Fibroblast of villous mesenchyme (primary cell): Measurements from ENCODE around the gene PSENEN. TPM values are rescaled to one million over a fixed set of nuclear protein-coding genes. Genes with fewer than 3 reads are reported as not detected.

Experiments used
- DNase-seq: peaks from one replicate; pipeline ENCODE4 v3.0.0-alpha.2; 2010; ENCODE audit warnings: low read depth
- H3K4me3 ChIP-seq: 2 replicates; pipeline ENCODE4 v1.5.1; 2011; ENCODE audit warnings: low read depth, mild to moderate bottlenecking, low read length
- total RNA-seq: library from RNA; depleted of rRNA; stranded (reverse); fragments of >200 nt; gene quantifications from 2 replicates; pipeline ENCODE4 v1.2.3, GENCODE V29; 2012
- TF ChIP-seq, protein P1 (sequence below): IDR thresholded peaks from 2 replicates; pipeline ENCODE4 v1.5.1; 2012; ENCODE audit warnings: low read depth, mild to moderate bottlenecking, low read length; ENCODE audit not compliant: insufficient read depth

PSENEN gene
- total RNA-seq, 1 donor, result 14.7 TPM

DNA sequence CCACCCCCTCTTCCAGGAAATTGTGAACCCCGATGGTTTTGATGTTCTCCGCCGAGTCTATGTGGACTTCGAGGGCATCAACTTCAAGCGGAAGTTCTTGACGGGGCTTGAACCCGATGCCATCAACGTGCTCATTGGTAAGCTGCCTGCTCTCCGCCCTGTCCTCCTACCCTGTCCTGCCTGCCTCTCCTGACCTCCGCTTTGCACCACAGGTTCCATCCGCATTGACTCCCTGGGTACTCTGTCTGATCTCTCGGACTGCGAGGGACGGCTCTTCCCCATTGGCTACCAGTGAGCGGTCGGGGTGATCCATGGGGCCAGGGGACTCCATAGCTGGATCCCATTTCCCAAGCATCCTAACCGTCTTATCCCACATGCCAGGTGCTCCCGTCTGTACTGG lies 15.1 kb upstream of the PSENEN start:
- TF ChIP-seq, protein P1, sequence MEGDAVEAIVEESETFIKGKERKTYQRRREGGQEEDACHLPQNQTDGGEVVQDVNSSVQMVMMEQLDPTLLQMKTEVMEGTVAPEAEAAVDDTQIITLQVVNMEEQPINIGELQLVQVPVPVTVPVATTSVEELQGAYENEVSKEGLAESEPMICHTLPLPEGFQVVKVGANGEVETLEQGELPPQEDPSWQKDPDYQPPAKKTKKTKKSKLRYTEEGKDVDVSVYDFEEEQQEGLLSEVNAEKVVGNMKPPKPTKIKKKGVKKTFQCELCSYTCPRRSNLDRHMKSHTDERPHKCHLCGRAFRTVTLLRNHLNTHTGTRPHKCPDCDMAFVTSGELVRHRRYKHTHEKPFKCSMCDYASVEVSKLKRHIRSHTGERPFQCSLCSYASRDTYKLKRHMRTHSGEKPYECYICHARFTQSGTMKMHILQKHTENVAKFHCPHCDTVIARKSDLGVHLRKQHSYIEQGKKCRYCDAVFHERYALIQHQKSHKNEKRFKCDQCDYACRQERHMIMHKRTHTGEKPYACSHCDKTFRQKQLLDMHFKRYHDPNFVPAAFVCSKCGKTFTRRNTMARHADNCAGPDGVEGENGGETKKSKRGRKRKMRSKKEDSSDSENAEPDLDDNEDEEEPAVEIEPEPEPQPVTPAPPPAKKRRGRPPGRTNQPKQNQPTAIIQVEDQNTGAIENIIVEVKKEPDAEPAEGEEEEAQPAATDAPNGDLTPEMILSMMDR, result no peak
- no peak overlapping the region for H3K4me3 ChIP-seq
- no peak for DNase-seq

DNA sequence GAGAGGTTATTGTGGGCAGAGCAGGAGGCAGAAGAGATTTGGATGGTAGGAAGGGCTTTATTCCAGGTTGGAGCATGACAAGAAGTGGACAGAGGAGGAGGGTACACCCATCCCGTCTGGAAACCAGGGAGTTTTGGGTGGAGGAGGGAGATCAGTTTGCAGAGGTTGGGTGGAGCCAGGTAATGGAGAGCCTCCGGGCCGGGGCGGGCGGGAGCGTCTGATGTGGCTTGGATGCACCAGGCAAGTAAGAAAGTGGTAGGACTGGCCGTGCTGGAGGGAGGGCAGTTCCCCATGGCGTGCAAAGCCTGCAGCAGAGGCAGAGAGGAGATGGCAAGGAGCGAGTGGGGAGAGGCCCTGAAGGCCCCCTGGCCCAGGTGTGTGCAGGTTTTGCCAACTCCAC lies 14.1 kb upstream of the PSENEN start:
- no peak for DNase-seq
- no peak overlapping the region for H3K4me3 ChIP-seq
- TF ChIP-seq, protein P1, result no peak

DNA sequence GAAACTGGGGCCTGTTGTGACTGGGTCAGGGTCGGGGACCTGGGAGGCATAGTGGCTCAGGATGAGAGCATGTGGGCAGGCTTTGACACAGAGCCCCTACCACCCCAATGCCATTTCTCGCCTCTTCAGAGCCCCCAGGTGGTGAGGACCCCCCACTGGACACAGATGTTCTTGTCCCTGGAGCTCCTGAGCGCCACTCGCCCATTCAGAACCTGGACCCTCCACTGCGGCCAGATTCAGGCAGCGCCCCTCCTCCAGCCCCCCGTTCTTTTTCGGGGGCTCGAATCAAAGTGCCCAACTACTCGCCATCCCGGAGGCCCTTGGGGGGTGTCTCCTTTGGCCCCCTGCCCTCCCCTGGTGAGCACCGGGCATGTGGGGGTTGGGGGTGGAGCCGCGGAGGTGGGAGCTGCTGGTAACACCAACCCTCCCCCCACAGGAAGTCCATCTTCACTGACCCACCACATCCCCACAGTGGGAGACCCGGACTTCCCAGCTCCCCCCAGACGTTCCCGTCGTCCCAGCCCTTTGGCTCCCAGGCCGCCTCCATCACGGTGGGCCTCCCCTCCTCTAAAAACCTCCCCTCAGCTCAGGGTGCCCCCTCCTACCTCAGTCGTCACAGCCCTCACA lies 13.6 kb upstream of the PSENEN start:
- DNase-seq, result no peak
- TF ChIP-seq, protein P1, result no peak
- no peak overlapping the region for H3K4me3 ChIP-seq

DNA sequence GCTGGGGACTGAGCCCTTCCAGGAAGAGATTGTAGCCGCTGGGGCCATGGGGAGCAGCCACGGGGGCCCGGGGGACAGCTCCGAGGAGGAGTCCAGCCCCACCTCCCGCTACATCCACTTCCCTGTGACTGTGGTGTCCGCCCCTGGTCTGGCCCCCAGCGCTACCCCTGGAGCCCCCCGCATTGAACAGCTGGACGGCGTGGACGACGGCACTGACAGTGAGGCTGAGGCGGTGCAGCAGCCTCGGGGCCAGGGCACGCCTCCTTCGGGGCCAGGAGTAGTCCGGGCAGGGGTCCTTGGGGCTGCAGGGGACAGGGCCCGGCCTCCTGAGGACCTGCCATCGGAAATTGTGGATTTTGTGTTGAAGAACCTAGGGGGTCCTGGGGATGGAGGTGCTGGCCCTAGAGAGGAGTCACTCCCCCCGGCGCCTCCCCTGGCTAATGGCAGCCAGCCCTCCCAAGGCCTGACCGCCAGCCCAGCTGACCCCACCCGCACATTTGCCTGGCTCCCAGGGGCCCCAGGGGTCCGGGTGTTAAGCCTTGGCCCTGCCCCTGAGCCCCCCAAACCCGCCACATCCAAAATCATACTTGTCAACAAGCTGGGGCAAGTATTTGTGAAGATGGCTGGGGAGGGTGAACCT lies 12.8 kb upstream of the PSENEN start:
- TF ChIP-seq, protein P1, result no peak
- no peak overlapping the region for H3K4me3 ChIP-seq
- DNase-seq, result no peak

DNA sequence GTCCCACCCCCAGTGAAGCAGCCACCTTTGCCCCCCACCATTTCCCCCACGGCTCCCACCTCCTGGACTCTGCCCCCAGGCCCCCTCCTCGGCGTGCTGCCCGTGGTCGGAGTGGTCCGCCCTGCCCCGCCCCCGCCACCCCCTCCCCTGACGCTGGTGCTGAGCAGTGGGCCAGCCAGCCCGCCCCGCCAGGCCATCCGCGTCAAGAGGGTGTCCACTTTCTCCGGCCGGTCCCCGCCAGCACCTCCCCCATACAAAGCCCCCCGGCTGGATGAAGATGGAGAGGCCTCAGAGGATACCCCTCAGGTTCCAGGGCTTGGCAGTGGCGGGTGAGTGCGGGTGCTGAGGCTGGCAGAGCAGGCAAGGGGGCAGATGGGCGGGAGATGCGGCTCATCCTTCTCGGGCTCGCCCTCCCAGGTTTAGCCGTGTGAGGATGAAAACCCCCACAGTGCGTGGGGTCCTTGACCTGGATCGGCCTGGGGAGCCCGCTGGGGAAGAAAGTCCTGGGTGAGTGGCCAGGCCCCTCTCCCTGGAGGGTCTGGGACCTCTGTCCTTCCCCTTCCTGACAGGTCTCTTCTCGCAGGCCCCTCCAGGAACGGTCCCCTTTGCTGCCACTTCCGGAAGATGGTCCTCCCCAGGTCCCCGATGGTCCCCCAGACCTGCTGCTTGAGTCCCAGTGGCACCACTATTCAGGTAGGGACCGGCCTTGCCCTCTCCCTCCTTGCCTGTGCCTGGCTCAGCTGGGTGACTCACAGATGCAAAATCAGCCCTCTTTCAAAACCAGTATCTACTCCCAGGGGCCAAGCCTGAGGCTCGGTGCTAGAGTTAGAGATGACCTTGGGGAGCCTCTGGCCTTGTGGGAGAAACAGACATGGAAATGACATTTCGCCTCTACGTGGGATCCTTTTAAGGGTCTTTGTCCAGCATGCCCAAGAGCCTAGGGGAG lies 12.0 kb upstream of the PSENEN start:
- no peak overlapping the region for H3K4me3 ChIP-seq
- TF ChIP-seq, protein P1, result no peak
- DNase-seq, result no peak

DNA sequence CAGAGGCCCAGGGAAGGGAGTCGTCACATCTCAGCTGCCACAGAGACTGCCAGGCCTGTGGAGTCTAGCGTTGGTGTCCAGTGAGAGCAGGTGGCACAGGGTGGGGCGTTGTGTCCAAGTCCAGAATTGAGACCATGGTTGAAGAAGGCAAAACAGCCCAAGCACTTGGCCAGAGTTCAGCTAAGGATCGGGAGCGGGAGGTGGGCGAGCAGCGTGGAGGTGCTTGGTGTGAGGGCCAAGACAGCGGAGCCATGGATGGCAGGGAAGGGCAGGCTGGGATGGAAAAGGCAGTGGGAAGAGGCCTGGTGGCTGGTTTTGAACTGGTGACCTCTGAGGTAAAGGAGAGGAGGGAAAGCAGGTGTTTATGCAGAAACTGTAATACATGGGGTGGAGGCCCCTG lies 11.2 kb upstream of the PSENEN start:
- TF ChIP-seq, protein P1, result no peak
- DNase-seq, result no peak
- no peak overlapping the region for H3K4me3 ChIP-seq
